Measurements from ENCODE around the gene PCDHA6.
"Not testable (repeated sequence)": the region's sequence is repeated elsewhere in the genome, so short reads cannot be mapped to it uniquely, and the experiment has no call there.

The PCDHA6 gene

DNA sequence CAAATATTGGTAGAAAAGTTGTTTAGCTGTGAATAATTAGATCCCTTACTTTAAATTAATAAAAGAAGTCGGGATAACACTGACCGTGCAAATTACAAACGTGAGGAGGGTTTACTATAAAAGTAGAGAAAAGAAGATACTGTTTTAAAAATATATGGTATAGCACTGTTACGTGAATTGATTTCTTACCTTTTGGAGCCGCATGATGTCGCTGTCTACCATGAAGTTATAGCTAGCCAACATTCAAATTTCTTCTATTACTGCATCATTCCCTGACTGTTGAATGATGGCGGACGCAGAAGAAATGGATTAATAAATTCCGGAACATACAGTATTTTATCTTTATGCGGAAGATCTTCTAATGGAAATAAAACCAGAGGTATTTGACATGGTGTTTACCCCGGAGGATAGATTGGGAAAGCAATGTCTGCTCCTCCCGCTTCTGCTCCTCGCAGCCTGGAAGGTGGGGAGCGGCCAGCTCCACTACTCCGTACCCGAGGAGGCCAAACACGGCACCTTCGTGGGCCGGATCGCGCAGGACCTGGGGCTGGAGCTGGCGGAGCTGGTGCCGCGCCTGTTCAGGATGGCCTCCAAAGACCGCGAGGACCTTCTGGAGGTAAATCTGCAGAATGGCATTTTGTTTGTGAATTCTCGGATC lies at the start of gene PCDHA6:
TSS of gene PCDHA6 (plus strand) at position 257 of the 658 bp plus-strand sequence. CDS start at position 389, 132 bp downstream.
- DNase-seq = no peak

DNA sequence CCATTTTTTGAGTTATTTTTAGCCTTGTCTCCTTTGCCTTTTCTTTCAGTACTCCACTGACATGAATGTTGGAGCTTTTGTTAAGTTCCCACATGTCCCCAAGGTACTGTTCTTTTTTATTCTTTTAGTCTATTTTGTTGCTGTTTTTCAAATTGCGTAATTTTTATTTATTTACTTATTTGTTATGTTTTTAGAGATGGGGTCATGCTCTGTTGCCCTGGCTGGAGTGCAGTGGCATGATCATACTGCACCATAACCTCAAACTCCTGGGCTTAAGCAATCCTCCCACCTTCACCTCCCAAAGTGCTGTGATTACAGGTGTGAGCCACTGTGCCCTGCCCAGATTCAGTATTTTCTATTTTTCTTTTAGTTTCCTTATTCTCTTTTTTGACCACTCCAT lies 47.2 kb upstream of the PCDHA6 start:
- DNase-seq = no peak

DNA sequence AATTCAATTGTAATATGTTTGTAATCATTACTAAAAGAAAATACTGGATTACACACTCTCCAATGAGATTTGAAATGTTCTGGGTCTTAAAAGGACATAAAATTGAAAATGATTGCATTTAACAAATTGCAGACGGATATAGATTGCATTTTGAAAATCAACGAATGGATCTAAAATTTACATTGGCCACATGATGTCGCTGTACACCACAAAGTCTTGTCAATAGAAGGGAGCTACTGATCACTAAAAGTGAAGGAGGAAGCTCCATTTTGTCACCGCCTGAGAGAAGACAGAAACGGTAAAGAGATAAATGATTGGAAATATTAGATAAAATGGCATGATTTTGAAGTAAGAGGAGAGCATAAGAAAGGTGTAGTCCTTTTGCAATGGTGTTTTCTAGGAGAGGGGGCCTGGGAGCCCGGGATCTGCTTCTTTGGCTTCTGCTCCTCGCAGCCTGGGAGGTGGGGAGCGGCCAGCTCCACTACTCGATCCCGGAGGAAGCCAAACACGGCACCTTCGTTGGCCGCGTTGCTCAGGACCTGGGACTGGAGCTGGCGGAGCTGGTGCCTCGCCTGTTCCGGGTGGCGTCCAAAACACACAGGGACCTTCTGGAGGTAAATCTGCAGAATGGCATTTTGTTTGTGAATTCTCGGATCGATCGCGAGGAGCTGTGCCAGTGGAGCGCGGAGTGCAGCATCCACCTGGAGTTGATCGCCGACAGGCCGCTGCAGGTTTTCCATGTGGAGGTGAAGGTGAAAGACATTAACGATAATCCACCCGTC lies 41.7 kb upstream of the PCDHA6 start, which contains the start of gene PCDHA1:
TSS of gene PCDHA1 (plus strand) at position 236 of the 782 bp plus-strand sequence.
- no peak for DNase-seq

DNA sequence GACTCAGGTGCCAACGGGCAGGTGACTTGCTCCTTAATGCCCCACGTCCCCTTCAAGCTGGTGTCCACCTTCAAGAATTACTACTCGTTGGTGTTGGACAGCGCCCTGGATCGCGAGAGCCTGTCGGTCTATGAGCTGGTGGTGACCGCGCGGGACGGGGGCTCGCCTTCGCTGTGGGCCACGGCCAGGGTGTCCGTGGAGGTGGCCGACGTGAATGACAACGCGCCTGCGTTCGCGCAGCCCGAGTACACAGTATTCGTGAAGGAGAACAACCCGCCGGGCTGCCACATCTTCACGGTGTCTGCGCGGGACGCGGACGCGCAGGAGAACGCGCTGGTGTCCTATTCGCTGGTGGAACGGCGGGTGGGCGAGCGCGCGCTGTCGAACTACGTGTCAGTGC lies 40.3 kb upstream of the PCDHA6 start:
- not testable (repeated sequence) for DNase-seq

DNA sequence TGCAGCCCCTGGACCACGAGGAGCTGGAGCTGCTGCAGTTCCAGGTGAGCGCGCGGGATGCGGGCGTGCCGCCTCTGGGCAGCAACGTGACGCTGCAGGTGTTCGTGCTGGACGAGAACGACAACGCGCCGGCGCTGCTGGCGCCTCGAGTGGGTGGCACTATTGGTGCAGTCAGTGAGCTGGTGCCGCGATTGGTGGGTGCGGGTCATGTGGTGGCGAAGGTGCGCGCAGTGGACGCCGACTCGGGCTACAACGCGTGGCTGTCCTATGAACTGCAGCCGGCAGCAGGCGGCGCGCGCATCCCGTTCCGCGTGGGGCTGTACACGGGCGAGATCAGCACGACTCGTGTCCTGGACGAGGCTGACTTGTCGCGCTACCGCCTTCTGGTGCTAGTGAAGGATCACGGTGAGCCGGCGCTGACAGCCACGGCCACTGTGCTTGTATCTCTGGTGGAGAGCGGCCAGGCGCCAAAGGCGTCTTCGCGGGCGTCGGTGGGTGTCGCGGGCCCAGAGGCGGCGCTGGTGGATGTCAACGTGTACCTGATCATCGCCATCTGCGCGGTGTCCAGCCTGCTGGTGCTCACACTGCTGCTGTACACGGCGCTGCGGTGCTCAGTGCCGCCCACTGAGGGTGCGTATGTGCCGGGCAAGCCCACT lies 39.8 kb upstream of the PCDHA6 start:
- DNase-seq = not testable (repeated sequence)

DNA sequence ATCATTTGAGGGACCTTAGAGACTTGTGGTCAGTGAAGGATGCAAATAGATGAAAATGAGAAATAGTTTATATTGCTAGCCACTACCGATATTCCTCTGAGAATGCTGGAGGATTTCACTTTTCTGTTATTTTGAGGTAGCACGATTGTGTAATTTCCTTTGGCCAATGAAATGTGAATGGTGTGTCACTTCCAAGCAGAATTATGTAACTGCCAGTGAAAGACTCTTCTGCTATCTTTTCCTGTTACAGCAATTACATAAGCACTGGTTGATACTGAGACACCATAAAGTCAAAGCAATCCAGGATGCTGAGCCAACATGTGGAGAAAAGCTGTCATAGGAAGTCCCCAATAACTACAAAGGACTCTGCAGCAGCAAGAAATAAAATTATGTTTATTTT lies 36.7 kb upstream of the PCDHA6 start:
- no peak for DNase-seq

GRCh38 chr5:140794595-140795258 lies 33.0 kb upstream of the PCDHA6 start, which contains the start of gene PCDHA2:
PCDHA2 (plus strand) TSS chr5:140794852.
- no peak for DNase-seq

- DNase-seq = no peak
Measured at GRCh38 chr5:140795259-140795641, 32.5 kb upstream of the PCDHA6 start.

GRCh38 chr5:140796072-140796717 lies 31.6 kb upstream of the PCDHA6 start:
- DNase-seq = not testable (repeated sequence)

DNA sequence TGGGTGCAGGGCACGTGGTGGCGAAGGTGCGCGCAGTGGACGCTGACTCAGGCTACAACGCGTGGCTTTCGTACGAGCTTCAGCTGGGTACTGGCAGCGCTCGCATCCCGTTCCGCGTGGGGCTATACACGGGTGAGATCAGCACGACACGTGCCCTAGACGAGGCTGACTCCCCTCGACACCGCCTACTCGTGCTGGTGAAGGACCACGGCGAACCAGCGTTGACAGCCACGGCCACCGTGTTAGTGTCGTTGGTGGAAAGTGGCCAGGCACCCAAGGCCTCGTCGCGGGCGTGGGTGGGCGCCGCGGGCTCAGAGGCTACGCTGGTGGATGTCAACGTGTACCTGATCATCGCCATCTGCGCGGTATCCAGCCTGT lies 31.1 kb upstream of the PCDHA6 start:
- no peak for DNase-seq

DNA sequence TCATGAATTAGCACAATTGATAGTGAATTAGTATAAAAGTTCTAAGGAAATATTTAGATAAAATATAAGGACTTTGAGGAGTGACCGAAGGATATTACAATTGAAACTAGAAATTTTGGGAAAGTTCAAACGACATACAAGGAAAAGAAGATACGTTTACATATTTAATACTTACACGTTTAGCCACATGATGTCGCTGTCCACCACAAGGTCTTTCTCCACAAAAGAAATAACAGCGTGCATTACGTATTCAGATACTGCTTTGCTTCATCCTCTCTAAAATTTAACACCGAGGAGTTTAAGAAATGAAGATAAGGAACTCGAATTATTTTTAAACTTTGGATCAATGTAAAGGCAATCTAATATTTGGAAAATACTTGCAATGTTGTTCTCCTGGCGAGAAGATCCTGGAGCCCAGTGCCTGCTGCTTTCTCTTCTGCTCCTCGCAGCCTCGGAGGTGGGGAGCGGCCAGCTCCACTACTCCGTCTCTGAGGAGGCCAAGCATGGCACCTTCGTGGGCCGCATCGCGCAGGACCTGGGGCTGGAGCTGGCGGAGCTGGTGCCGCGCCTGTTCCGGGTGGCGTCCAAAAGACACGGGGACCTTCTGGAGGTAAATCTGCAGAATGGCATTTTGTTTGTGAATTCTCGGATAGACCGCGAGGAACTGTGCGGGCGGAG lies 26.8 kb upstream of the PCDHA6 start, which contains the start of gene PCDHA3:
TSS of gene PCDHA3 (plus strand) at position 242 of the 678 bp plus-strand sequence.
- DNase-seq = no peak

DNA sequence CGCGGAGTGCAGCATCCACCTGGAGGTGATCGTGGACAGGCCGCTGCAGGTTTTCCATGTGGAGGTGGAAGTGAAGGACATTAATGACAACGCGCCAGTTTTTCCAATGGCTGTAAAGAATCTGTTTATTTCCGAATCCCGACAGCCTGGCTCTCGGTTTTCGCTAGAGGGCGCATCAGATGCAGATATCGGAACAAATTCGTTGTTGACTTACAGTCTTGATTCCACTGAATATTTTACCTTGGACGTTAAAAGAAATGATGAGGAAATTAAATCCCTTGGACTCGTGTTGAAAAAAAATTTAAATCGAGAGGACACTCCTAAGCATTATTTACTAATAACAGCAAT lies 26.3 kb upstream of the PCDHA6 start:
- DNase-seq = no peak

- not testable (repeated sequence) for DNase-seq
Measured at GRCh38 chr5:140802381-140802780, 25.4 kb upstream of the PCDHA6 start.

DNA sequence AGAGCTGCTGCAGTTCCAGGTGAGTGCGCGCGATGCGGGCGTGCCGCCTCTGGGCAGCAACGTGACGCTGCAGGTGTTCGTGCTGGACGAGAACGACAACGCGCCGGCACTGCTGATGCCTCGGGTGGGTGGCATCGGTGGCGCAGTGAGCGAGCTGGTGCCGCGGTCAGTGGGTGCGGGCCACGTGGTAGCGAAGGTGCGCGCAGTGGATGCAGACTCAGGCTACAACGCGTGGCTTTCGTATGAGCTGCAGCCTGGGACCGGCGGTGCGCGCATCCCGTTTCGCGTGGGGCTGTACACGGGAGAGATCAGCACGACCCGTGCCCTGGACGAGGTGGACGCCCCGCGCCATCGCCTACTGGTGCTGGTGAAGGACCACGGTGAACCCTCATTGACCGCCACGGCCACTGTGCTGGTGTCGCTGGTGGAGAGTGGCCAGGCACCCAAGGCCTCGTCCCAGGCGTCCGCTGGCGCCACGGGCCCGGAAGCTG lies 24.9 kb upstream of the PCDHA6 start:
- no peak for DNase-seq

DNA sequence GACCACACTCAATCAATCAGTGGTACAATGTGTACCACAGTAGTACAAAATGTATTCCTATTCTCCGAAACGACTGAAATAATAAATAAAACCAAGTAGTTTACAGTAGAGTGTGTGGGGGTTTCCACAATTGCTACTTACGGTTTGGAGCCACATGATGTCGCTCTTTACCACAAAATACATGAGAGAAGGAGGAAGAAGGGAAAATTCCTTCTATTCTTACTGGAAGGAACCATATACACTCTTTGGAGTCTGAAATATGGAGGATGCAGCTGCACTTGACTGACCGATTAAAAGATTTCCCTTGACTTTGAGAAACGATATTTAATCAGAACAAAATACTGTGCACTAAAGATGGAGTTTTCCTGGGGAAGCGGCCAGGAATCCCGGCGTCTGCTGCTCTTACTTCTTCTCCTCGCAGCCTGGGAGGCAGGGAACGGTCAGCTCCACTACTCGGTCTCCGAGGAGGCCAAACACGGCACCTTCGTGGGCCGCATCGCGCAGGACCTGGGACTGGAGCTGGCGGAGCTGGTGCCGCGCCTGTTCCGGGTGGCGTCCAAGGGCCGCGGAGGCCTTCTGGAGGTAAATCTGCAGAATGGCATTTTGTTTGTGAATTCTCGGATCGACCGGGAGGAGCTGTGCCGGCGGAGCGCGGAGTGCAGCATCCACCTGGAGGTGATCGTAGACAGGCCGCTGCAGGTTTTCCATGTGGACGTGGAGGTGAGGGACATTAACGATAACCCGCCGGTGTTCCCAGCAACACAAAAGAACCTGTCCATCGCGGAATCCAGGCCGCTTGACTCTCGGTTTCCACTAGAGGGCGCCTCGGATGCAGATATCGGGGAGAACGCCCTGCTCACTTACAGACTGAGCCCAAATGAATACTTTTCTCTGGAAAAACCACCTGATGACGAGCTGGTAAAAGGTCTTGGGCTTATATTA lies 20.7 kb upstream of the PCDHA6 start, which contains the start of gene PCDHA4:
TSS of gene PCDHA4 (plus strand) at position 235 of the 942 bp plus-strand sequence.
- DNase-seq = peak; percentile 74

GRCh38 chr5:140808241-140808888 lies 19.4 kb upstream of the PCDHA6 start:
- not testable (repeated sequence) for DNase-seq

- DNase-seq = no peak
Measured at GRCh38 chr5:140808889-140809291, 18.9 kb upstream of the PCDHA6 start.

GRCh38 chr5:140821375-140822280 lies 6.1 kb upstream of the PCDHA6 start, which contains the start of gene PCDHA5:
PCDHA5 (plus strand) TSS chr5:140821613.
- DNase-seq = no peak

- DNase-seq = no peak
Measured at GRCh38 chr5:140822281-140822629, 5.5 kb upstream of the PCDHA6 start.
